Heart left ventricle (tissue), 16 donors: ENCODE results near the gene LPP. TPM values are rescaled to one million over a fixed set of nuclear protein-coding genes. Genes with fewer than 3 reads are reported as not detected.

ENCODE experiments used
- ATAC-seq, 4 donors: fragments of 200-7000 bp; cut with Tn5 transposase; one replicate each; pipeline ENCODE4 v1.9.1; 2020 to 2022; ENCODE audit warnings: moderate library complexity in 4 of 4, mild to moderate bottlenecking in 3 of 4, moderate number of reproducible peaks in 1 of 4
- DNase-seq, 5 donors: peaks; one replicate each; pipeline ENCODE4 v3.0.0-alpha.2; 2020
- H3K27ac ChIP-seq, 12 donors: fragments of 200-600 bp; sonication (generic) in 4 of 12; one replicate each; pipeline versions ENCODE4 v1.5.0 to v1.8.0; 2016 to 2022; ENCODE audit warnings: mild to moderate bottlenecking in 2 of 12
- H3K27me3 ChIP-seq, 9 donors: fragments of 200-600 bp; sonication (generic) in 2 of 9; one replicate each; pipeline versions ENCODE4 v1.5.1 to v1.8.0; 2016 to 2022; ENCODE audit warnings: mild to moderate bottlenecking in 3 of 9
- H3K36me3 ChIP-seq, 9 donors: fragments of 200-600 bp; sonication (generic) in 2 of 9; one replicate each; pipeline versions ENCODE4 v1.5.0 to v1.8.0; 2018 to 2022; ENCODE audit warnings: mild to moderate bottlenecking in 2 of 9
- H3K4me1 ChIP-seq, 12 donors: fragments of 200-600 bp; sonication (generic) in 4 of 12; one replicate each; pipeline versions ENCODE4 v1.5.0 to v1.8.0; 2016 to 2022; ENCODE audit warnings: mild to moderate bottlenecking in 3 of 12
- H3K4me3 ChIP-seq, 12 donors: fragments of 200-600 bp; sonication (generic) in 4 of 12; one replicate each; pipeline versions ENCODE4 v1.5.0 to v1.8.0; 2017 to 2022; ENCODE audit warnings: mild to moderate bottlenecking in 9 of 12, moderate library complexity in 4 of 12
- H3K9me3 ChIP-seq, 12 donors: fragments of 200-600 bp; sonication (generic) in 4 of 12; one replicate each; pipeline versions ENCODE4 v1.5.0 to v1.8.0; 2016 to 2022; ENCODE audit warnings: mild to moderate bottlenecking in 1 of 12
- POLR2A ChIP-seq, 2 donors: fragments of 450-650 bp; IDR thresholded peaks; one replicate each; pipeline ENCODE4 v1.6.1; 2017; ENCODE audit warnings: antibody characterized with exemption in 2 of 2, mild to moderate bottlenecking in 2 of 2, moderate library complexity in 2 of 2
- WGBS, 4 donors: extraction: QIAGEN DNeasy Blood & Tissue Kit in 2 of 4; methylation state at CpG; one replicate each; pipeline versions ENCODE4 v1.1.5 to v1.1.7; 2013 to 2018; 5-methylcytosine and 5-hydroxymethylcytosine counted together
- intact Hi-C, 10 donors: fragments of 100-400 bp; cut with DNase I; formaldehyde crosslinking; loops; one replicate each; pipeline versions ENCODE4 v1.11.1 to v1.14.2; 2022
- polyA plus RNA-seq, 2 donors: library from polyadenylated mRNA; stranded (reverse); fragments of 200-250 nt; gene quantifications; one replicate each; pipeline ENCODE4 v1.2.3, GENCODE V29; 2013
- total RNA-seq, 9 donors: library from RNA; depleted of rRNA in 2 of 9; stranded (reverse); fragments of >200 nt in 2 of 9; fragmentation: NEBNext Ultra II Directional in 3 of 9; extraction: Animal tissue kit (Norgen Biotek cat#: 25700) in 3 of 9; gene quantifications; one replicate each; pipeline versions ENCODE4 v1.1.0 to v1.2.4, GENCODE V29; 2016 to 2023
- TF ChIP-seq, protein P1 (sequence below), 12 donors: fragments of 200-600 bp; sonication (generic) in 4 of 12; IDR thresholded peaks; one replicate each; pipeline versions ENCODE4 v1.5.0 to v1.8.0; 2018 to 2022; ENCODE audit warnings: antibody characterized with exemption in 12 of 12, mild to moderate bottlenecking in 5 of 12
- donor health status: ischemic (EF 13 %, LVEDD 7.1; RV severe dilation, severe dysfunction).
- donor health status: healthy with polysubstance abuse.
- donor health status: DM: no; HTN: yes; CAD: no.
- donor health status: DM: no; HTN: no; CAD: no.
- donor health status: ischemic (EF 25% LVEDD 6.9; RV normal size, moderate dysfunction).
- donor health status: ischemic (EF 25% LVEDD 5.7; RV mildly dilated, moderate dysfunction).
- donor health status: healthy.
- donor health status: DM: yes; HTN: yes; CAD: no.
- donor health status: ischemic (EF 35%, LVEDD 5.7; RV mildly dilated, moderate dysfunction).
- donor health status: nonischemic (EF 11% LVEDD 7.7; RV severe dilation, severe dysfunction).
- donor health status: DM: yes; HTN: yes; CAD: no.
- donor health status: PGD.
- donor health status: ischemic (EF 29% LVEDD 5.4; RV normal size, mild dysfunction).
- donor health status: nonischemic (EF 23%, LVEDD 6.1; RV moderate dilation, normal function).

Gene LPP
- total and polyA plus RNA-seq, 11 donors = 9.2 to 178 (median 100) TPM

DNA sequence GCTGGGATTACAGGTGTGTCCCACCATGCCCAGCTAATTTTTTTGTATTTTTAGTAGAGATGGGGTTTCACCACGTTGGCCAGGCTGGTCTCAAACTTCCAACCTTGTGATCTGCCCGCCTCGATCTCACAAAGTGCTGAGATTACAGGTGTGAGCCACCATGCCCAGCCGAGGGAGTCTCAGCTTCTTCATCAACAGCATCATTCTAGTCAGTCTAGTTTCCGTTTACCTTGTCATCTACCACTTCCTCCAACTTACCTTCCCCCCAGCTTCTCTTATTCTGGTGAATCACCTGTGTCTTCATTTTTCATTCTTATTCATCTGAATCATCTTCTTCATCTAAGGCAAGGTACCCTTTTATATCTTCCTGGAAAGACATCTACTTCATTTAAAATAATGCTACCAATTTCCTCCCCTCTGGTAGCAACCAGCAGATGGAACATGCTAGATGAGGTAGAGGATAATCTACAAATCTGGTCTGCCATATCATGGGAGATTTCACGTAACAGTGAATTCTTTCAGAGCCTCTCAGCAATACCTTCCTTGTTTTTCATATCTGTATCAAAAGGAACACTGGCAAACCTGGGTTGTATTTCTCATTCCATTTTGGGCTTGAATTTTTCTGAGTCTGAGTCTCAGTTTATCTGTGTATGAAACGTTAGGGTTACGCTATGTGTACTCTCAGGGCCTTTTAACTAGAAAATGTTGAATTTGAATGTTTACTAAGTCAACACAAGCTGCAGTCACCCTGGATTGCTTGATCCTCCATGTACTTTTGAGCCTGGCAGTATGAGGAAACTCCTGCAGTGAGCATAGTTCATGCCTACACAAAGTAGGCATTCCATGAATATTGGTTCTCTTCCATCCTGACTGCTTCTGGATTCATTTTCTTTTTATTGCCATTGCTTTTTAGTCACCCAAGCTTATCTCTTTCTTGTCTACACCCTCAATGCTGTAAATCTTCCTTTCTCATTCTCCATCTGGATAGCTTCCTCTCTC is 16.8 kb downstream of the LPP start:
- ATAC-seq = no peak
- DNase-seq = no peak
- no peak overlapping the region for H3K4me3 ChIP-seq
- no peaks in the 10 kb centered on the region for H3K9me3 ChIP-seq
- intact Hi-C loops = no loop called here
- peak overlapping the region in 11 of 12 donors; percentile 6 to 86 (median 67) for H3K27ac ChIP-seq
- peaks cover 0 to 8% (median 0%) of the 10 kb centered on the region in 9 donors for H3K36me3 ChIP-seq
- H3K4me1 ChIP-seq = peaks cover 0 to 82% (median 48%) of the 10 kb centered on the region in 12 donors
- TF ChIP-seq, protein P1, sequence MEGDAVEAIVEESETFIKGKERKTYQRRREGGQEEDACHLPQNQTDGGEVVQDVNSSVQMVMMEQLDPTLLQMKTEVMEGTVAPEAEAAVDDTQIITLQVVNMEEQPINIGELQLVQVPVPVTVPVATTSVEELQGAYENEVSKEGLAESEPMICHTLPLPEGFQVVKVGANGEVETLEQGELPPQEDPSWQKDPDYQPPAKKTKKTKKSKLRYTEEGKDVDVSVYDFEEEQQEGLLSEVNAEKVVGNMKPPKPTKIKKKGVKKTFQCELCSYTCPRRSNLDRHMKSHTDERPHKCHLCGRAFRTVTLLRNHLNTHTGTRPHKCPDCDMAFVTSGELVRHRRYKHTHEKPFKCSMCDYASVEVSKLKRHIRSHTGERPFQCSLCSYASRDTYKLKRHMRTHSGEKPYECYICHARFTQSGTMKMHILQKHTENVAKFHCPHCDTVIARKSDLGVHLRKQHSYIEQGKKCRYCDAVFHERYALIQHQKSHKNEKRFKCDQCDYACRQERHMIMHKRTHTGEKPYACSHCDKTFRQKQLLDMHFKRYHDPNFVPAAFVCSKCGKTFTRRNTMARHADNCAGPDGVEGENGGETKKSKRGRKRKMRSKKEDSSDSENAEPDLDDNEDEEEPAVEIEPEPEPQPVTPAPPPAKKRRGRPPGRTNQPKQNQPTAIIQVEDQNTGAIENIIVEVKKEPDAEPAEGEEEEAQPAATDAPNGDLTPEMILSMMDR (IDR thresholded peaks at IDR 0.05) = no peak
- TF ChIP-seq POLR2A (IDR thresholded peaks at IDR 0.05) = no peak
- WGBS, 4 donors = 91 to 94% (median 92%) methylated on average over 8 of the region's 8 CpGs
- no peaks in the 10 kb centered on the region for H3K27me3 ChIP-seq

DNA sequence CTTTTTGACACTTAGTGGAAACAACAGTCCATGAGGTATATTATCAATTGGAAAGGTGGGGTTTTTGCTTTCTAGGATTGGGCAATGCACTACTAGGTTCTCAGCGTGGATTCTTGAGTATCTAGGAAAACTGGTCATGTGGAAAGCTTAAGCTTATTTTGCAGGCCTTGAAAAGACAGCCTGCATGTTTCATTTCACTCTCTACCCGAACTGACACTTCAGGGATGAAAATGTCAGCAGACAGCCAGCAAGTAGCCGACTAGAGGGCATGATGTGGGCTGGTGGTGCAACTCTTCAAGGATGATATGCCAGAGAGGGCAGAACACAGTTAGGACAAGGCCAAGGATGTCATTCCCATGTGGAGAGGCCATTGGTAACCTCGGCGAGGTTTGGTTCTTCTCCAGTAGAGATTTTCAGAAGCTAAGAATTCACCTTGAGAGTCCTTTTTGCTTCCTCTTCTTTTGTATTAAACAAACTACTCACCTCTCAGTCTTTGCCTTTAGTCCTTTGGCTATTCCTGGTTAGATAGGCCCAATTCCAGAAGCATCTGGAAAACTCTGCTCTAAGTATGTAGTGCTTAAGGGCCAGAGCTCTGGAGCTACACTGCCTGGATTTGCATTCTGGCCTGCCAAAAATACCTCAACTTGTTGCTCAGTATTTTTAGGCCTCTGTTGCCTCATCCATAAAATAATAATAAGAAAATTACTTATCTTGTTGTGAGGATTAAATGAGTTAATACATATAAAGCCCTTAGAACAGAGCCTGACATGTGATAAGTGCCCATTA is 17.9 kb downstream of the LPP start:
- H3K27me3 ChIP-seq = no peaks in the 10 kb centered on the region
- 57 to 70% (median 65%) methylated on average over 5 of the region's 5 CpGs for WGBS, 4 donors
- H3K4me1 ChIP-seq = peaks cover 0 to 80% (median 47%) of the 10 kb centered on the region in 12 donors
- peak overlapping the region in 11 of 12 donors; percentile 45 to 86 (median 68) for H3K27ac ChIP-seq
- TF ChIP-seq, protein P1 (IDR thresholded peaks at IDR 0.05) = no peak
- TF ChIP-seq POLR2A (IDR thresholded peaks at IDR 0.05) = no peak
- ATAC-seq (peak in 3 of 4 donors; percentile 48 to 85 (median 79)), DNase-seq (no peak)
- no peaks in the 10 kb centered on the region for H3K9me3 ChIP-seq
- intact Hi-C loops = no loop called here
- H3K36me3 ChIP-seq = peaks cover 0 to 9% (median 0%) of the 10 kb centered on the region in 9 donors
- H3K4me3 ChIP-seq = no peak overlapping the region

DNA sequence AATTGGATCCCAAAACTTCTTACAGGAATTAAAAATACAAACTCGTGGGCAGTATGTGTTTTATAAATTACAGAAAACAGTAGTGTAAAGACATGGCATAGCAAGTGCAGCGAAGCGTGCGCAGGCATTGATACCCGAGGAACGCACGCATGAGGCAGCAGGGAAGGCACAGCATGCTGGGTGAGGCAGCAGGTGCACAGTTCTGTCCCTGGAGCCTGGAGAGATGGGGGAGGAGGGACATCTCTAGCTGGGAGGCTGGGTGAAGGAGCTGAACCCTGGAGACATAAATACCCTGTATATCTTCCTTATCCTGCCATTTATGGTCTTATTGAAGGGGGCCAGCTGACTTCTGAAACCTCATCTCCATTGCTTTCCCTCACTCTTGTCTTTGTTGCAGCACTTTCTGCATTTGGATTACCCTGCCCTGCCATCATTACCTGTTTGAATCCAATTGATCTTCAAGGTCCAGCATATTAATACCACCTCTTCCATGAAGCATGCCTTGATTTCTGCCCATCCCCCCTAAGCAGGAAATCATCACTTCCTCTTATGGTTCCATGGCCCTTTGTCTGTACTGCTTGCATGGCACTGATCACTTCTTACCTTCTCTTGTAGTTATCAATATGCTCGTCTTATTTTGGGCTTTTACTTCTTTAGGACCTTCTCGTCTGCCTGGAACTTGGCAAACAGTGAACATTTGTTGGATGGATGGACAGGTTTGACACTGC is 20.5 kb downstream of the LPP start:
- no peak for DNase-seq
- intact Hi-C loops = no loop called here
- Histone ChIP-seq H3K9me3 (no peaks in the 10 kb centered on the region), H3K27ac (peak overlapping the region in 4 of 12 donors; percentile 15 to 86 (median 34)), H3K36me3 (peaks cover 0 to 14% (median 0%) of the 10 kb centered on the region in 9 donors), H3K4me3 (no peak overlapping the region), H3K27me3 (no peaks in the 10 kb centered on the region), H3K4me1 (peaks cover 0 to 76% (median 49%) of the 10 kb centered on the region in 12 donors)
- 76 to 86% (median 82%) methylated on average over 9 of the region's 9 CpGs for WGBS, 4 donors
- ATAC-seq = no peak
- no peak for TF ChIP-seq POLR2A (IDR thresholded peaks at IDR 0.05)
- TF ChIP-seq, protein P1 (IDR thresholded peaks at IDR 0.05) = no peak
